Activated B cell treated with CpG ODN at 0.5 μM for 24 hours (primary cell): ENCODE results near the gene SPATA25. TPM values are rescaled to one million over a fixed set of nuclear protein-coding genes. Genes with fewer than 3 reads are reported as not detected.

Experiments
- ATAC-seq: fragments of 200-7000 bp; cut with Tn5 transposase; one replicate; pipeline ENCODE4 v1.10.0; 2021; ENCODE audit warnings: low read depth, mild to moderate bottlenecking, moderate library complexity
- CTCF ChIA-PET: fragments of 350-600 bp; sonication (Branson Sonifier 250); formaldehyde crosslinking; loops from one replicate; lab custom pipeline; 2021; ENCODE audit warnings: antibody characterized with exemption; lab: Charles Lee
- POLR2A ChIA-PET: fragments of 350-600 bp; sonication (Branson Sonifier 250); formaldehyde crosslinking; loops from one replicate; lab custom pipeline; 2021; ENCODE audit warnings: antibody characterized with exemption; lab: Charles Lee
- DNase-seq: peaks from one replicate; pipeline ENCODE4 v3.0.0; 2022
- H3K27ac Mint-ChIP-seq: one replicate; pipeline ENCODE4 v1.8.0; 2020; ENCODE audit warnings: mixed read lengths
- H3K27me3 Mint-ChIP-seq: one replicate; pipeline ENCODE4 v1.8.0; 2021; ENCODE audit warnings: mixed read lengths
- H3K36me3 Mint-ChIP-seq: one replicate; pipeline ENCODE4 v1.8.0; 2021; ENCODE audit warnings: low read depth, mixed read lengths
- H3K4me1 Mint-ChIP-seq: one replicate; pipeline ENCODE4 v1.8.0; 2021; ENCODE audit warnings: mixed read lengths
- H3K4me3 Mint-ChIP-seq: one replicate; pipeline ENCODE4 v1.8.0; 2020; ENCODE audit warnings: mild to moderate bottlenecking, mixed read lengths
- H3K9me3 Mint-ChIP-seq: one replicate; pipeline ENCODE4 v1.8.0; 2020; ENCODE audit warnings: mixed read lengths
- CTCF ChIP-seq: fragments of 200-600 bp; IDR thresholded peaks from one replicate; pipeline ENCODE4 v1.8.0; 2022; ENCODE audit warnings: antibody characterized with exemption, mild to moderate bottlenecking
- intact Hi-C: fragments of 100-400 bp; cut with micrococcal nuclease; formaldehyde crosslinking; loops from one replicate; pipeline ENCODE4 v1.15.1; 2024
- total RNA-seq: library from RNA; stranded (reverse); gene quantifications from 2 replicates; pipeline ENCODE4 v1.2.3, GENCODE V29; 2022

SPATA25 gene
- total RNA-seq, 1 donor from 2014 or later: 0.53 TPM

- H3K27ac Mint-ChIP-seq: peak overlapping the region; percentile 73
- TF ChIP-seq CTCF: no peak
- ChIA-PET CTCF (interaction anchor here (0.8 to 1.5 kb wide), 5 partner anchors 14 to 406 kb away, joined by 3 to 5 read pairs (median 3); no protein-coding TSS in a partner anchor), POLR2A (interaction anchor here (0.9 to 1.8 kb wide), 6 partner anchors 15 to 427 kb away, joined by 3 to 9 read pairs (median 6); partner anchors contain the start of genes ACOT8, PCIF1, PIGT and ZSWIM1)
- no peak overlapping the region for H3K4me3 Mint-ChIP-seq
- no peaks in the 10 kb centered on the region for H3K9me3 Mint-ChIP-seq
- intact Hi-C loops: loop anchor here (1.0 kb wide), 1 partner anchor 15 kb away; the partner anchor contains the start of genes ACOT8 and ZSWIM3
- peaks cover 18% of the 10 kb centered on the region for H3K4me1 Mint-ChIP-seq
- no peaks in the 10 kb centered on the region for H3K27me3 Mint-ChIP-seq
- peaks cover 43% of the 10 kb centered on the region for H3K36me3 Mint-ChIP-seq
- ATAC-seq (peak; percentile 98), DNase-seq (no peak)
Observed at GRCh38 chr20:45842169-45842812, 45.1 kb downstream of the SPATA25 start.

- peak overlapping the region; percentile 73 for H3K27ac Mint-ChIP-seq
- H3K36me3 Mint-ChIP-seq: peaks cover 40% of the 10 kb centered on the region
- H3K4me3 Mint-ChIP-seq: no peak overlapping the region
- TF ChIP-seq CTCF: no peak
- ChIA-PET POLR2A (interaction anchor here (0.9 to 1.8 kb wide), 7 partner anchors 15 to 426 kb away, joined by 3 to 9 read pairs (median 6); partner anchors contain the start of genes ACOT8, PCIF1, PIGT and ZSWIM1), CTCF (interaction anchor here (0.8 to 1.5 kb wide), 5 partner anchors 15 to 405 kb away, joined by 3 to 5 read pairs (median 3); no protein-coding TSS in a partner anchor)
- ATAC-seq (no peak), DNase-seq (no peak)
- no peaks in the 10 kb centered on the region for H3K27me3 Mint-ChIP-seq
- intact Hi-C loops: loop anchor here (1.0 kb wide), 1 partner anchor 16 kb away; the partner anchor contains the start of genes ACOT8 and ZSWIM3
- H3K9me3 Mint-ChIP-seq: no peaks in the 10 kb centered on the region
- H3K4me1 Mint-ChIP-seq: peaks cover 18% of the 10 kb centered on the region
Observed at GRCh38 chr20:45841407-45842129, 45.9 kb downstream of the SPATA25 start.

DNA sequence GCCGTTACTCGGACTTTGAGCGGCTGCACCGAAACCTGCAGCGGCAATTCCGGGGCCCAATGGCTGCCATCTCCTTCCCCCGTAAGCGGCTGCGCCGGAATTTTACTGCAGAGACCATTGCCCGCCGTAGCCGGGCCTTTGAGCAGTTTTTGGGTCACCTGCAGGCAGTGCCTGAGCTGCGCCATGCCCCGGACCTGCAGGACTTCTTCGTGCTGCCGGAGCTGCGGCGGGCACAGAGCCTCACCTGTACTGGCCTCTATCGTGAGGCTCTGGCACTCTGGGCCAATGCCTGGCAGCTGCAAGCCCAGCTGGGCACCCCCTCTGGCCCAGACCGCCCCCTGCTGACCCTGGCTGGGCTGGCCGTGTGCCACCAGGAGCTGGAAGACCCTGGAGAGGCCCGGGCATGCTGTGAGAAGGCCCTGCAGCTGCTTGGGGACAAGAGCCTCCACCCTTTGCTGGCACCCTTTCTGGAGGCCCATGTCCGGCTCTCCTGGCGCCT, 46.7 kb downstream of the SPATA25 start:
- Mint-ChIP-seq H3K4me1 (peaks cover 18% of the 10 kb centered on the region), H3K36me3 (peaks cover 32% of the 10 kb centered on the region), H3K27ac (no peak overlapping the region), H3K9me3 (no peaks in the 10 kb centered on the region), H3K4me3 (no peak overlapping the region), H3K27me3 (no peaks in the 10 kb centered on the region)
- intact Hi-C loops: no loop called here
- no peak for ATAC-seq
- CTCF ChIA-PET: no interaction called here
- POLR2A ChIA-PET: interaction anchor here (1.0 to 1.7 kb wide), 2 partner anchors 16 to 94 kb away, joined by 3 to 5 read pairs; partner anchors contain the start of genes ACOT8 and ZSWIM3
- TF ChIP-seq CTCF: no peak
- no peak for DNase-seq

DNA sequence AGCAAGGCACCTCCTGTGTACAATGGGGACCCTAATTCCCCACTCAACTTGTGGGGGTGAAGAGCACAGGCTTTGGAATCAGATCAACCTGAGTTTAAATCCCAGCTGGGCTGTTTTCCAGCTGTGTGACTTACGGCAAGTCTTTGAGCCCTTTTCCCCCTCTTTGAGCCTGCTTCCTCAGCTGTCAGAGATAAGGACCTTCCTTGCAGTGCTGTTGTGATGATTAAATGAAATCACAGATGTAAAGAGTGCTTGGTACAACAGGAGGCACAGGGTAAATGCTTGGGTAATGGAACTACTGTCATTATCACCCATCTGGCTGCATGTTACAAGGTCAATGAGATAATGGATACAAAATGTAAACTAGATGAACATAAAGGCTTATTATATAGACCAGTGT, 50.6 kb downstream of the SPATA25 start:
- H3K4me3 Mint-ChIP-seq: no peak overlapping the region

More for the DNA sequence above, 50.6 kb downstream of the SPATA25 start:
- DNase-seq: no peak
- ChIA-PET POLR2A (interaction anchor here (0.6 to 0.8 kb wide), 2 partner anchors 97 to 1426 kb away, joined by 3 to 4 read pairs; partner anchors contain the start of gene PCIF1), CTCF (no interaction called here)
- no peak overlapping the region for H3K27ac Mint-ChIP-seq
- ATAC-seq: no peak
- H3K4me1 Mint-ChIP-seq: peaks cover 18% of the 10 kb centered on the region
- no peak for TF ChIP-seq CTCF
- no peaks in the 10 kb centered on the region for H3K27me3 Mint-ChIP-seq
- no peaks in the 10 kb centered on the region for H3K9me3 Mint-ChIP-seq
- intact Hi-C loops: no loop called here
- H3K36me3 Mint-ChIP-seq: no peaks in the 10 kb centered on the region

Other genes starting within 250 kb of the SPATA25 start
- not detected in 2 replicates for gene WFDC11, start 217.4 kb downstream of the SPATA25 start, total RNA-seq
- not detected in 2 replicates for gene WFDC13, start 185.6 kb downstream of the SPATA25 start, total RNA-seq
- gene WFDC10B, start 182.6 kb downstream of the SPATA25 start, total RNA-seq: not detected in 2 replicates
- not detected in 2 replicates for gene SPINT4, start 165.3 kb downstream of the SPATA25 start, total RNA-seq
- not detected in 2 replicates for gene WFDC3, start 95.7 kb downstream of the SPATA25 start, total RNA-seq
- 23.6 and 24.4 TPM in 2 replicates for gene DNTTIP1, start 95.7 kb downstream of the SPATA25 start, total RNA-seq
- gene UBE2C, start 75.0 kb downstream of the SPATA25 start, total RNA-seq: 2.4 and 3.3 TPM in 2 replicates
- gene TNNC2, start 60.3 kb downstream of the SPATA25 start, total RNA-seq: 0.32 TPM in 1 of 2 replicates, not detected in the other
- gene SNX21, start 53.8 kb downstream of the SPATA25 start, total RNA-seq: 0.49 and 0.93 TPM in 2 replicates
- gene ACOT8, start 30.2 kb downstream of the SPATA25 start, total RNA-seq: 24.5 and 27.3 TPM in 2 replicates
- 5.9 and 6.4 TPM in 2 replicates for gene ZSWIM3, start 30.0 kb downstream of the SPATA25 start, total RNA-seq
- gene ZSWIM1, start 6.4 kb downstream of the SPATA25 start, total RNA-seq: 13.9 and 15.1 TPM in 2 replicates
- 1.1 and 2.0 TPM in 2 replicates for gene NEURL2, start 3.6 kb upstream of the SPATA25 start, total RNA-seq
- 61.9 and 67.2 TPM in 2 replicates for gene CTSA, start 3.7 kb upstream of the SPATA25 start, total RNA-seq
- 2.3 and 3.5 TPM in 2 replicates for gene PLTP, start 24.5 kb upstream of the SPATA25 start, total RNA-seq
- gene PCIF1, start 47.1 kb upstream of the SPATA25 start, total RNA-seq: 48.3 and 55.7 TPM in 2 replicates
- gene ZNF335, start 84.6 kb upstream of the SPATA25 start, total RNA-seq: 39.2 and 49.6 TPM in 2 replicates
- gene MMP9, start 121.3 kb upstream of the SPATA25 start, total RNA-seq: 2.0 and 2.3 TPM in 2 replicates
- not detected in 2 replicates for gene SLC12A5, start 141.6 kb upstream of the SPATA25 start, total RNA-seq
- gene NCOA5, start 202.3 kb upstream of the SPATA25 start, total RNA-seq: 46.4 and 53.1 TPM in 2 replicates
- gene CD40, start 230.7 kb upstream of the SPATA25 start, total RNA-seq: 410 and 464 TPM in 2 replicates